Measurements from ENCODE around the gene GAL3ST3.
A peak's percentile ranks its signal among the peaks of the same experiment; 100 is the strongest.

The GAL3ST3 gene

DNA sequence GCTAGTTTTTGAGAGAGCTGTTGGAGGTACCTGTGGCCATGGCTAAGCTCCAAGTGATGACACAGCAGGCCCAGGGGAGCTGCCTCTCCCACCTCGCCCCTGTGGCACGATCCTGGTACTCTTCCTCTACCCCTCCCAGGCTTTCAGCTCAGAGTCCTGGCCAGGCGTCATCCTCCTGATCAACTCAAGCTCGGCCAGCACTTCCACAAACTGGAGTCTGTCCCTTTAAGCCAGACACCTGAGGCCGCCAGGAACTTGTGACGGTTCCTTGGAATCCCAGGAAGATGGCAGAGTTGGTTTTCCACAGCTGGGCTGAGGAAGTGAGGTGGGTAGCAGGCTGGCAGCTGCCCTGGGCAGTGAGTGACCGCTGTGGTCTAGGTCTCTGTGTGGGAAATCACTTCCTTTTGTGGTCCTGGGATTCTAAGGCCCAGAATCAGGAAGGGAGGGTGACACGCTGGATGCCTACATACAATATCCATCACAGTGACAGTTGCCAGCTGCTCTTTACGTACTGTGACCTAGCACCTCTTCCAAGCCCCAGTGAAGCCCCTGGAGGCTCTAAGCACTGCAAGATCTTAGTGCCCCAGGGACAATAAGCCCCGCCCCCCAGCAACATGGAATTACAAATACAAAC lies 40.4 kb downstream of the GAL3ST3 start:
- Histone ChIP-seq H3K79me1 (ENCODE audit: low read length) (peaks cover 4% of the 10 kb centered on the region), H3K27ac (ENCODE audit: low read depth, low read length) (no peak overlapping the region)

DNA sequence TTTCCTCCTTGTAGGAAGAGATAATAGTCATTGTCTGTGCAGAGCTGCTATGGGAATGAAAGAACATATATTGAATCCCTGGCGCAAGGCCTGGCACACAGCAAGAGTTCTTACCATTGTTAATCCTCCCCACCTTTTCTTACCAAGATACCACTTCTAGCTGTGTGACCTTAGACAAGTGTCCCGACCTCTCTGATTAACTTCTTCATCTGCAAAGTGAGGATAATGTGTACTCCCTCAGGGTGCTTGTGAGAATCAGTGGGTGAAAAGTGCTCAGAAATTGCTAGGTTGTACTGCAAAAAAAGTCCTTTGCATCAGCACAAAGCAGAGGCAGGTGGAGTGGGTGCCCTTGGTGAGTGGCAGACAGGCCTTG lies 40.9 kb downstream of the GAL3ST3 start:
- Histone ChIP-seq H3K4me2 (ENCODE audit: low read length) (no peak overlapping the region), H3K4me1 (ENCODE audit: control insufficient read depth, low read depth, low read length) (peaks cover 15% of the 10 kb centered on the region), H3K23ac (ENCODE audit: low read length) (no peak overlapping the region), H3K56ac (ENCODE audit: low read length) (no peak overlapping the region), H3K18ac (ENCODE audit: low read length) (no peak overlapping the region), H3K79me1 (ENCODE audit: low read length) (peaks cover 7% of the 10 kb centered on the region), H3K79me2 (ENCODE audit: control insufficient read depth, insufficient read depth, low read length) (peaks cover 6% of the 10 kb centered on the region), H3K36me3 (ENCODE audit: control insufficient read depth, insufficient read depth, low read length) (peaks cover 3% of the 10 kb centered on the region), H2BK5ac (ENCODE audit: low read length) (no peak overlapping the region), H3K4ac (ENCODE audit: low read depth, low read length) (no peak overlapping the region), H2BK120ac (ENCODE audit: low read depth, low read length) (no peak overlapping the region), H3K27ac (ENCODE audit: low read depth, low read length) (no peak overlapping the region), H4K8ac (ENCODE audit: low read depth, low read length) (no peak overlapping the region), H2AK5ac (ENCODE audit: low read length) (no peak overlapping the region), H3K27me3 (ENCODE audit: insufficient read depth, low read length, poor library complexity) (no peaks in the 10 kb centered on the region), H4K5ac (ENCODE audit: low read length) (no peak overlapping the region), H3K9ac (ENCODE audit: low read length) (no peak overlapping the region), H2BK15ac (replicated peaks; ENCODE audit: low read depth) (no peak overlapping the region), H3K4me3 (ENCODE audit: low read length) (no peak overlapping the region)
- no peak for DNase-seq
- no CpG with 5 or more reads among the region's 2 CpGs for WGBS (ENCODE audit: extremely low coverage, insufficient coverage, low lambda C conversion rate)

More for the DNA sequence above, 40.4 kb downstream of the GAL3ST3 start:
- H3K4me2 ChIP-seq (ENCODE audit: low read length): no peak overlapping the region
- H4K8ac ChIP-seq (ENCODE audit: low read depth, low read length): no peak overlapping the region
- H4K5ac ChIP-seq (ENCODE audit: low read length): no peak overlapping the region
- peak; percentile 57 for DNase-seq
- peaks cover 2% of the 10 kb centered on the region for H3K79me2 ChIP-seq (ENCODE audit: control insufficient read depth, insufficient read depth, low read length)
- H3K4me3 ChIP-seq (ENCODE audit: low read length): no peak overlapping the region
- no peak overlapping the region for H3K4ac ChIP-seq (ENCODE audit: low read depth, low read length)
- peak overlapping the region; percentile 71 for H3K56ac ChIP-seq (ENCODE audit: low read length)
- H2BK5ac ChIP-seq (ENCODE audit: low read length): peak overlapping the region; percentile 35
- no peak overlapping the region for H2BK120ac ChIP-seq (ENCODE audit: low read depth, low read length)
- H2AK5ac ChIP-seq (ENCODE audit: low read length): peak overlapping the region; percentile 84
- H3K23ac ChIP-seq (ENCODE audit: low read length): no peak overlapping the region
- H3K36me3 ChIP-seq (ENCODE audit: control insufficient read depth, insufficient read depth, low read length): peaks cover 3% of the 10 kb centered on the region
- no peak overlapping the region for H2BK15ac ChIP-seq (replicated peaks; ENCODE audit: low read depth)
- H3K9ac ChIP-seq (ENCODE audit: low read length): no peak overlapping the region
- WGBS (ENCODE audit: extremely low coverage, insufficient coverage, low lambda C conversion rate): no CpG with 5 or more reads among the region's 10 CpGs
- peaks cover 15% of the 10 kb centered on the region for H3K4me1 ChIP-seq (ENCODE audit: control insufficient read depth, low read depth, low read length)
- no peak overlapping the region for H3K18ac ChIP-seq (ENCODE audit: low read length)
- no peaks in the 10 kb centered on the region for H3K27me3 ChIP-seq (ENCODE audit: insufficient read depth, low read length, poor library complexity)

- no peak overlapping the region for H4K8ac ChIP-seq (ENCODE audit: low read depth, low read length)
- H3K9ac ChIP-seq (ENCODE audit: low read length): no peak overlapping the region
- WGBS (ENCODE audit: extremely low coverage, insufficient coverage, low lambda C conversion rate): no CpG with 5 or more reads among the region's 5 CpGs
- peak overlapping the region; percentile 56 for H3K4ac ChIP-seq (ENCODE audit: low read depth, low read length)
- H3K18ac ChIP-seq (ENCODE audit: low read length): peak overlapping the region; percentile 3
- no peak overlapping the region for H3K4me3 ChIP-seq (ENCODE audit: low read length)
- no peak overlapping the region for H3K4me2 ChIP-seq (ENCODE audit: low read length)
- no peaks in the 10 kb centered on the region for H3K27me3 ChIP-seq (ENCODE audit: insufficient read depth, low read length, poor library complexity)
- peak overlapping the region; percentile 48 for H2BK5ac ChIP-seq (ENCODE audit: low read length)
- peaks cover 15% of the 10 kb centered on the region for H3K4me1 ChIP-seq (ENCODE audit: control insufficient read depth, low read depth, low read length)
- no peak overlapping the region for H3K23ac ChIP-seq (ENCODE audit: low read length)
- H4K5ac ChIP-seq (ENCODE audit: low read length): no peak overlapping the region
- H3K36me3 ChIP-seq (ENCODE audit: control insufficient read depth, insufficient read depth, low read length): peaks cover 3% of the 10 kb centered on the region
- H2BK15ac ChIP-seq (replicated peaks; ENCODE audit: low read depth): no peak overlapping the region
- peaks cover 10% of the 10 kb centered on the region for H3K79me1 ChIP-seq (ENCODE audit: low read length)
- DNase-seq: peak; percentile 79
- no peak overlapping the region for H2AK5ac ChIP-seq (ENCODE audit: low read length)
- no peak overlapping the region for H2BK120ac ChIP-seq (ENCODE audit: low read depth, low read length)
- peaks cover 9% of the 10 kb centered on the region for H3K79me2 ChIP-seq (ENCODE audit: control insufficient read depth, insufficient read depth, low read length)
- peak overlapping the region; percentile 54 for H3K56ac ChIP-seq (ENCODE audit: low read length)
- H3K27ac ChIP-seq (ENCODE audit: low read depth, low read length): peak overlapping the region; percentile 86
Measured at GRCh38 chr11:66007201-66007634, 41.7 kb downstream of the GAL3ST3 start.

DNA sequence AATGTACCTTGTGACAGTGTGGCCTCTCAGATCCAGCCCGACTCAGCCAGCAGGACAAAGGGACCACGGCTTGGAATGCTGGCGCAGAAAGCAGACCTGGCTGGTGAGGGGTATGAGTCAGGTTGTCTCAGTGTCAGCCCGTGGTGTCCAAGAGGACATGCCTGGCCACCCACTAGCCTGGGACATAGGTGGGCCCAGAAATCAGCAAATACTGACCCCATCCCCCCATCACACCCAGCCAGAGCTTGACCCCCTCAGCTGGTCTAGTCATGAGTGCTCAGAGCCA lies 42.1 kb downstream of the GAL3ST3 start:
- peaks cover 3% of the 10 kb centered on the region for H3K36me3 ChIP-seq (ENCODE audit: control insufficient read depth, insufficient read depth, low read length)
- peaks cover 9% of the 10 kb centered on the region for H3K79me2 ChIP-seq (ENCODE audit: control insufficient read depth, insufficient read depth, low read length)
- peaks cover 10% of the 10 kb centered on the region for H3K79me1 ChIP-seq (ENCODE audit: low read length)
- no peak overlapping the region for H3K9ac ChIP-seq (ENCODE audit: low read length)
- H3K4ac ChIP-seq (ENCODE audit: low read depth, low read length): no peak overlapping the region
- H3K56ac ChIP-seq (ENCODE audit: low read length): peak overlapping the region; percentile 54
- H3K18ac ChIP-seq (ENCODE audit: low read length): peak overlapping the region; percentile 3
- no CpG with 5 or more reads among the region's 4 CpGs for WGBS (ENCODE audit: extremely low coverage, insufficient coverage, low lambda C conversion rate)
- H4K8ac ChIP-seq (ENCODE audit: low read depth, low read length): no peak overlapping the region
- peaks cover 15% of the 10 kb centered on the region for H3K4me1 ChIP-seq (ENCODE audit: control insufficient read depth, low read depth, low read length)
- H4K5ac ChIP-seq (ENCODE audit: low read length): no peak overlapping the region
- no peak overlapping the region for H2BK15ac ChIP-seq (replicated peaks; ENCODE audit: low read depth)
- H3K4me3 ChIP-seq (ENCODE audit: low read length): no peak overlapping the region
- no peaks in the 10 kb centered on the region for H3K27me3 ChIP-seq (ENCODE audit: insufficient read depth, low read length, poor library complexity)
- no peak overlapping the region for H2BK120ac ChIP-seq (ENCODE audit: low read depth, low read length)
- H2AK5ac ChIP-seq (ENCODE audit: low read length): no peak overlapping the region
- no peak overlapping the region for H3K23ac ChIP-seq (ENCODE audit: low read length)
- H3K4me2 ChIP-seq (ENCODE audit: low read length): no peak overlapping the region
- peak overlapping the region; percentile 86 for H3K27ac ChIP-seq (ENCODE audit: low read depth, low read length)
- H2BK5ac ChIP-seq (ENCODE audit: low read length): peak overlapping the region; percentile 48
- no peak for DNase-seq

- Histone ChIP-seq H3K36me3 (ENCODE audit: control insufficient read depth, insufficient read depth, low read length) (peaks cover 3% of the 10 kb centered on the region), H3K23ac (ENCODE audit: low read length) (no peak overlapping the region), H2BK5ac (ENCODE audit: low read length) (peak overlapping the region; percentile 48), H4K8ac (ENCODE audit: low read depth, low read length) (no peak overlapping the region), H3K18ac (ENCODE audit: low read length) (peak overlapping the region; percentile 3), H3K4me2 (ENCODE audit: low read length) (no peak overlapping the region), H3K27me3 (ENCODE audit: insufficient read depth, low read length, poor library complexity) (no peaks in the 10 kb centered on the region), H3K79me1 (ENCODE audit: low read length) (peaks cover 14% of the 10 kb centered on the region), H2AK5ac (ENCODE audit: low read length) (peak overlapping the region; percentile 22), H4K5ac (ENCODE audit: low read length) (no peak overlapping the region), H2BK15ac (replicated peaks; ENCODE audit: low read depth) (no peak overlapping the region), H3K4me1 (ENCODE audit: control insufficient read depth, low read depth, low read length) (peaks cover 15% of the 10 kb centered on the region), H3K4me3 (ENCODE audit: low read length) (no peak overlapping the region), H3K79me2 (ENCODE audit: control insufficient read depth, insufficient read depth, low read length) (peaks cover 13% of the 10 kb centered on the region), H3K56ac (ENCODE audit: low read length) (peak overlapping the region; percentile 54), H2BK120ac (ENCODE audit: low read depth, low read length) (no peak overlapping the region), H3K4ac (ENCODE audit: low read depth, low read length) (no peak overlapping the region), H3K27ac (ENCODE audit: low read depth, low read length) (peak overlapping the region; percentile 86), H3K9ac (ENCODE audit: low read length) (no peak overlapping the region)
- no peak for DNase-seq
- WGBS (ENCODE audit: extremely low coverage, insufficient coverage, low lambda C conversion rate): no CpG with 5 or more reads among the region's 13 CpGs
Measured at GRCh38 chr11:66006134-66006890, 42.6 kb downstream of the GAL3ST3 start.
